ENCODE data around the gene ERBB4.

GRCh38 chr2:212124598-212124997 lies 414.0 kb downstream of the ERBB4 start:
- TF ChIP-seq EP300 (IDR thresholded peaks at IDR 0.05), result no peak
- TF ChIP-seq POLR2A (IDR thresholded peaks at IDR 0.05), result no peak

Data from ovary (tissue), 1 donor.